LoVo (cell line): ENCODE results near the gene IL16.

Experiments
- DNase-seq: peaks from one replicate; pipeline ENCODE4 v3.0.0-alpha.2; 2016; ENCODE audit warnings: low spot score

IL16 gene

DNA sequence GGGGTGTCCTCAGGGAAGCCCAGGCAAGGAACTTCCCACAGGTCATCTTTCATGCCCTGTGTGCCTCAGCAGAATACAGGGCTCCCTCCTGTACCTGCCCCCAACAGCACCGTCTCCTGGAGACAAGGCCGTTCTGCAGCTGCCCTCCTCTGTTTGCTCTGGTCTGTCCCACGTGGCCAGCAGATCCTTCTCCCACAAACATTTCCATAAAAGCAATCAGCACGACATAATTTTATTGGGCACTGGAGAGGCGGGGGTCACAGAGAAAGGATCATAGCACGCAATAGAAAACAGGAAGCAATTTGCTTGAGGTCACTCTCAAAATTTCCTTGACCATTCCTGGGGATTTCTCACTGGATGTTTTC, 97.8 kb downstream of the IL16 start:
- no peak for DNase-seq

DNA sequence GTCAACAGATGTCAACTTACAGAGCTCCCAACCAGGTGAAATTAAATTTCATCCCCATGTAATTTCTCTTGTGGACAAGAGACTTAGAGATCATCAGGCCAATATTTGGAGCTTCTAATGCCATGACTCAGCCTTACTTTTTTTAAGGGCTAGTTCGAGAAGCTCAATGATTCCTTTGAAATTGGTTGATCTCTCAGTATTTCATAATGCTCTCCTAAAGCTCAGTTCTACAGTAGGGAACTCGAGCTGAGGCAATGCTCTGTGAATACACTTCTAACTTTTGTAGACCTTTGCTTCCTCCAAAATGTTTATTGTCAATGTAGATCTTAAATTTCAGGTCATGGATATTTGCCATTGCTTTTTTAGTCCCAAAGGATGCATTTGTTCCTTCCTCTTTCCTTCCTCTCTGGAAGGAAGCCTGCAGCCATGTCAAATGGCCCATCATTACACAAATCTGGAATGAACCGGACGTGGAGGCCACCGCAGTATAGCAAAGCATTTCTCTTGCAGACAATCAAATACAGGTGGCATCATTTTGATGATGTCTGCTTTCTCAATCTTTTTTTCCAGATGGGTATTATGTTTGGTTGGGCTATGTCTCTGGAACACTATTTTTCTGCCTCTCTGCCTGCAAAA, 98.9 kb downstream of the IL16 start:
- no peak for DNase-seq

DNA sequence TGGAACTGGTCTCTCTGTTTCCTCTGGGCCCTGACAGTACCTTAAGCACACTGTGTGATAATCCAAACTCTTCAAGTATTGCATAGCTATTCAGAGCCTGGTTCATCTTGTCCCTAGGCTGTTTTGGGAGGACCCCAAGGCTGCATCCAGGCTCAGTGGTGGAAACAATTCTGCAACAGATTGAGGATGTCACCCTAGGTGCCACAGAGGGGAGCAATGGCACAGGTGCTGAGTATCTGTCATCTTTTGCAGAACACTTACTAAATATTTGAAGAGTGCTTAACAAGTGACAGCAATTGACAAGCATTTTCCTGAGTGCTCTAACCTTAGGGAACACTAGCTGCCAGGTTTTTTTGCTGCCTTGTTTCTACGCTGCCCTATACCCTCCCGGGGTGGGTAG, 99.5 kb downstream of the IL16 start:
- DNase-seq, result no peak

DNA sequence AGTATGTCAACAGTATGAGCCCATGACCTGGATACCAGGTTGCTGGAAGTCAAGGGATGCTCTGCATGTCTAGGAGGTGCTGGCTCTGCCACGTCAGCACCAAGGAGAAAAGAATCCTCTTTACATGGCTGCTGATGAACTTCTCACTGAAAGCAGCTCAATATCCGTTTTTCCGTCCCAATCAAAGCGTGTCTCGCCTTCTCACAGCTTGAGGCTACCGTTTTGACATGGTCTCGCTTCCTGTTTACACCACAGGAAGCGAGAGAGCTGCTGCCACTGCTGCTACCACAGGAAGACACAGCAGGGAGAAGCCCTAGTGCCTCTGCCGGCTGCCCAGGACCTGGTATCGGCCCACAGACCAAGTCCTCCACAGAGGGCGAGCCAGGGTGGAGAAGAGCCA, 100.0 kb downstream of the IL16 start:
- no peak for DNase-seq

DNA sequence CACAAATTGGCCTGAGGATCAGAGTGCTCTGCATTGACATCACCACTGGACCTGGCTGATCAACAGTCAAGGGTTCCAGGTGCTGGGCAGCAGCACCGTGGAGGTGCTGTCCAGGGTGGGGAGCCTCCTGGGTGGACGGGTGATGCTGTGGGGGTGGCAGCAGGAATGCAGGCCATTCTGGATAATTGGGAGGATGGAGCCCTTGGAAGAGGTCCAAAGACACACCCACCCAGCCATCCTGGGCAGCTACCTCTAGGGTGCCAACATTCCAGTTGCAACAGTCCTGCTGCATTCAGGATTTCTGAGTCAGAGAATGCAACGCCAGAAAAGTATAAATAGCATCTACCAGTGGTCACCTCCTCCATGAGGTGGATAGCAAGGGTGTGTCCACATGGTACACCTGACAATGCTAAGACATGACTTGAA, 100.5 kb downstream of the IL16 start:
- peak; percentile 74 for DNase-seq

DNA sequence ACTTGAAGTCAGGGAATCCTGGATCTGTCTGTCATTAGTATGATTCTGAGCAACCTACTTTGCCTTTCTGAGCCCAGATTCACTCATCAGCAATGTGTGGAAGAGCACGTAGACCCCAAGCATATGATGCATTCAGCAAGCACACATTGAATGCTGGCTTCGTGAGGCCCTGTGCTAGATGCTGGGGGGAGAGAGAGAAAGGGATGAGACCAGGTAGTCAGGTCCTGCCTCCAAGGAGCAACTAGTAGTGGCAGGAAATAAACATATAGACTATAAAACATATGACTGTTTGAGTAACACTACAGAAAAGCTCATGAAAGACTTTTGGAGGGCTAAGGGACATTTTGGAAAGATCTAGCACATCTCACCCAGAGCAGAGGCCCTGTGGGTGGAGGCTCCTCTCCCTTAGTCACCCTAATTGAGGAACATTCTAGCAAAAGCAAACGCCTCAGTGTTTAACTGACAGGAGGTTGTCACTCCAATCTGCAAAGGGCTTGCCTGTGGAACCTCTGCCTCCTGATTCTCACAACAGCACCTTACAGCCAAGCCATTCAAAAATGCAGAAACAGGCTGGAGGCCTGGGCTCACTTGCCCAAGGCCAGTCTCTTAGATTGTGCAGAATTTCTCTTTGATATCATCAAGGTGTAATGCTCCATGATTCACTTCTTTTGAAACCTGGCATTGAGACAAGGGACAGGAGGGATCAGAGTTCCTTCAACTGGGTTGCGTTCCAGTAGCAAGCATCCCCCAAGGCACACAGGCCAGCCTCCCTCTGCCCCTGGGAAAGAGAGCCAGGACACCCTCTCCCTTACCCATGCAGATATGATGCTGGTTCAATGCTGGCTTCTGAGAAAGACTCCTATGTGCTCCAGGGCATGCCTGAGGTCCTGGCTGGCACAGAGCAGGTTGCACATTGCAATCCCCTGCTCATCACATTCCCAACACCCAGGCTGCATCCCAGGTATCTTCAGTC, 101.2 kb downstream of the IL16 start:
- no peak for DNase-seq

DNA sequence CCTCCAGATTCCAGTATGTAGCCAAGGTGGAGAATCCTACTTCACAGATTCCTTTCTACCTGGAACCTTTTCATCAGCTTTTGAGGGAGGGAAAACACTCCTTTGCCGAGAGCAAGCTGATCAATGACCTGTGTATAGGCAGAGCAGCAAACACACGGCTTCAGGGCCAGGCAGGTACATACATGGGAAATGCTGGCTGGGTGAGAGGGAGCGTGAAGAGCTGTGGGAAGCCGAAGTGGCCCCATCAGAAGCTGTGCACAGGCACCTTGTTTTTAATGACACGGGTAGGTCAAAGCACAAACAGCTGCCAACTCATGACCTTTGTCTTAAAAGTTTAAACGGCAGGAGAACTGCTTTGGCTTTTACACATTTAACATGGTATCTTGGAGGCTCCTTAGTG, 101.9 kb downstream of the IL16 start:
- DNase-seq, result no peak

DNA sequence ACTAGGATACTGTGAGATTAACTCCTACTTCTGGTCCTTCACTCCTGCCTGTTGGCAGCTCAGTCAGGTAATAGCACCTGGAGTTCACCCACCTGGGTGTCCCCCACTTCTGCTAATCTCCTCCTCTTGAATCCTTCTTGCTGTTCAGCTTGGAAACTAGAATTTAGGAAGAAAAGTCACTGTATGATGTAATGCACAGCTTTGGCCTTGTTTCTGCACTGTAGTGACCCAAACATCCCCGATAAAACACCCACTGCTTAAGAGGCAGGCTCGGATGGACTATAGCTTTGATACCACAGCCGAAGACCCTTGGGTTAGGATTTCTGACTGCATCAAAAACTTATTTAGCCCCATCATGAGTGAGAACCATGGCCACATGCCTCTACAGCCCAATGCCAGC, 102.5 kb downstream of the IL16 start:
- DNase-seq, result no peak

DNA sequence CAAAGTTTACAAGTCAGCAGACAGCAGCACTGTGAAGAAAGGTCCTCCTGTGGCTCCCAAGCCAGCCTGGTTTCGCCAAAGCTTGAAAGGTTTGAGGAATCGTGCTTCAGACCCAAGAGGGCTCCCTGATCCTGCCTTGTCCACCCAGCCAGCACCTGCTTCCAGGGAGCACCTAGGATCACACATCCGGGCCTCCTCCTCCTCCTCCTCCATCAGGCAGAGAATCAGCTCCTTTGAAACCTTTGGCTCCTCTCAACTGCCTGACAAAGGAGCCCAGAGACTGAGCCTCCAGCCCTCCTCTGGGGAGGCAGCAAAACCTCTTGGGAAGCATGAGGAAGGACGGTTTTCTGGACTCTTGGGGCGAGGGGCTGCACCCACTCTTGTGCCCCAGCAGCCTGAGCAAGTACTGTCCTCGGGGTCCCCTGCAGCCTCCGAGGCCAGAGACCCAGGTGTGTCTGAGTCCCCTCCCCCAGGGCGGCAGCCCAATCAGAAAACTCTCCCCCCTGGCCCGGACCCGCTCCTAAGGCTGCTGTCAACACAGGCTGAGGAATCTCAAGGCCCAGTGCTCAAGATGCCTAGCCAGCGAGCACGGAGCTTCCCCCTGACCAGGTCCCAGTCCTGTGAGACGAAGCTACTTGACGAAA, 103.1 kb downstream of the IL16 start:
- DNase-seq, result no peak

DNA sequence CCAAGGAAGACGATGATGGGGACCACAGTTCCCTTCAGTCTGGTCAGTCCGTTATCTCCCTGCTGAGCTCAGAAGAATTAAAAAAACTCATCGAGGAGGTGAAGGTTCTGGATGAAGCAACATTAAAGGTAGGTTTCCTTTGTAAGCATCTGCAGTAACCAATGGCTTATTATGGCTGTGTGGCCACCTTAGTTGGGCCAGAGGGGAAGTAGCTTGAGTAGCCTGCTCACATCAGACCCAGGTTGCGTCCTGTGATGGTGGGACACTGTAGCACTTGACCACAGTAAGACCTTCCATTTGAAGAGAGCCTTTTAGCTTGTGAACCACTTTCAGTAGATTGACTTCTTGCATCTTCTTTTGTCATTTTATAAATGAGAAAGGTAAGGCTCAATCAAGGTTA, 104.7 kb downstream of the IL16 start:
- no peak for DNase-seq

DNA sequence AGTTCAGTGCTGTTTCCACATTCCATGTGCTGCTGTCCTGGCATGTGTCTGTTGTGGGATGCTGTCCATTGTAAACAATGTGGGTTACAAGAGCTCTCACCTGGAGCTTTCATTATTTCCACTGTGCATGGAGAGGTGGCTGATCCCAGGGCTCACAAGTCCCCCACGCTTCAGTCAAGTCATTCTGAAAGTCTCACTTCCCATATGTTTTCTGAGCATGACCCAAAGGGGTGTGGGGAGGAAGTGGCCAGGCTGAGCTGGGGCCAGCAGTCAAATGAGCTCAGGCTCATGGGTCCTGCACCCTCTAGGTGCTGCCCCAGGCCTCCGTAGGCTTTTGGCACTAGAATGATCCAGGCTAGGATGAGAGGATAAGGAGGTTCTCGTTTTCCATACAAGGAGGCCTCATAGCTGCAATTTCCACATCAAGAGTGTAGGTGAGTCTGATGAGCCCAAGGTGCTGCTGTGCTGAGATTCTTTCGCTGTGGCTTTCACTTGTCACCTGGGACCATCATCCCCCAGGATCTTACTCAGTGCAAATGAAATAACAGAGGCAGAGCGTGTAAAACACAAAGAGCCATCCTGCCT, 105.2 kb downstream of the IL16 start:
- DNase-seq, result no peak

DNA sequence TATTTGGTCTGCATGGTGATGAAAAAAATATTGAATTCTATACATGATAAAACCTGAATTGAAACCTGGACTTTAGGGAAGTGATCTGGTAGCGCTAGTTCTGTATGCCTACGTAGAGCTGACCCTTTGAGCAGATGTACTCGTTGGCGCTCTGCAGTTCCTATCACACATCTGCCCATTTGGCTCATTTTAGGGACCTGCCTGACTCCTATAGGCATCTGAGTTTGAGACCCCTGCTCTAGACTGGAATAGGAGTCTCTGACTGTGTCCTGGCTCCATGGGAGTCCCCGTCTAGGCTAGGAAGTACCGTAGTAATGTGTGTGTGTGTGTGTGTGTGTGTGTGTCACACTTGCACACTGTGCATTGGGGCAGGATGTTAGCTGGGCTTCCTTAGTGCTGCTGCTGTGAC, 106.0 kb downstream of the IL16 start:
- no peak for DNase-seq

DNA sequence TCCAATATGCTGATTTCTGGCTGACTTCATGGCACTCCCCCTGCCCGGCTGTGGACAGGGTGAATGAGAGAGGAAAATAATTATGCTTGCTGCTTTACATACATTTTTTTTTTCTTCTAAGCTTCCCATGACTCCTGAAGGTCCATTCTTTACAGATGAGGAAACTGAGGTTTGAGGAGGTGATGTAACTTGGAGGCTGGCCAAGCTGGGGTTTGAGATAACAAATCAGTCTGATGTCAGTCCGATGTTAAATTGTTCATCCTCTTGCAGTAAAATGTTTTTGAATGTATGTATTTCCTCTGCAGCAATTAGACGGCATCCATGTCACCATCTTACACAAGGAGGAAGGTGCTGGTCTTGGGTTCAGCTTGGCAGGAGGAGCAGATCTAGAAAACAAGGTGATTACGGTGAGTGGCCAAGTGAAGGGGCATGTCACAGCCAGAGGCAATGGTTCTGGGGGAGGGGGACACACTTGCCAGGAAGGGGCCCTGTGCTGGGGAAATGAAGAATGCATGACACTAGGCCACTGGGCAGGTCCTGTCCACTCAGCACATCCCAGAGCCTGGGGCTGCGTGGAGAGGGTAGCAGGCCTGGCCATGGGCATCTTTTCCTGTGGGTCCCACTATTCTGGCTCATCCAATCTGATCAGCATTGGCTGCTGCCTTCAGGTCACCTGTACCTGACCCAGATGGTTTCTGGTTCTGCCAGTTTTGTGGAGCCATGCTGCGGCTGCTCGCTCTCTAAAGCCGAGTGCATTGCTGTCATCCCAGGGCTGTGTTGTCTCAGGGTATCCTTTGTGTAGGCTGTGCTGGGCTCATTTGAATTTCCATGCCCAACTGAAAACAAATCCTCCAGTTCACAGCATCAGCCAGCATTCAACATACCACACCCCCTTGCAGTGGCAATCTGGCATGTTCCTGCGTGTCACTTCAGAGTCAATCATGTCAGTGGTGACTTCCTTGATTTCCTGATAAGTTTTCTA, 106.9 kb downstream of the IL16 start:
- DNase-seq, result no peak

DNA sequence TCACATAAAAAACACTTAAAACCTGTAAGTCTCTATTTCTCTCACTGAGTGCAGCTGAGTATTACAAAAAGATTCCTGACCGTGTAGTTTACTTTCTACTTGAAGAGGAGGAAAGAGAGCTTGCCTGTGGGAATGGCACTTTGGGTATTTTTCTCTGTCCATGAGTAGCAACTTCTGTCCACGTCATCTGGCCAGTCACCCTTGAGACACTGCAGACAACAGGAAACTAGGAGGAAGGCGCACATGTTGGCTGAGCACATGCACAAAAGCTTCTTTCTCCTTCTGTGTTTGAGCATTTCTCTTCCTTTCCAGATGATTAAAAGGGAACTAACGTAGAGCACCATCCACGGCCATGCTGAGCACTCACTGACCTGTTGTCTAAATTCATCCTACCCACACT, 107.5 kb downstream of the IL16 start:
- DNase-seq, result no peak

DNA sequence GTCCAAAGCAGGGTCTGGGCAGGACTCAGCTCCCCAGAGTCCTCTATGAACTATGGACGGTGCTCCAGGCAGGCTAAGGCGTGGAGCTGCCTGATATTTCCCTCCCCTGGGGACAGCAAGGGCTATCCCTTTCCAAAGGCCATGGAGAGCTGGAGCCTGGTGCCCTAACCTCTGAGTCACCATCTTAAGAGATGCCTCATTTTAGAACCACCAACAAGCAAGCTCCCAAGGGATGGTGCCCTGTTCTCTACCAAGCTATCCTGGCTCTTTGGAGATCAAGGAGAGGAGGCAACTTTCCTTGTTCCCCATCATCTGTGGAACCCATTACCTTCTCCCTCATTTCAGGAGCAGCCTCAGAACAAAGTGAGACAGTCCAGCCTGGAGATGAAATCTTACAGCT, 111.6 kb downstream of the IL16 start:
- no peak for DNase-seq

DNA sequence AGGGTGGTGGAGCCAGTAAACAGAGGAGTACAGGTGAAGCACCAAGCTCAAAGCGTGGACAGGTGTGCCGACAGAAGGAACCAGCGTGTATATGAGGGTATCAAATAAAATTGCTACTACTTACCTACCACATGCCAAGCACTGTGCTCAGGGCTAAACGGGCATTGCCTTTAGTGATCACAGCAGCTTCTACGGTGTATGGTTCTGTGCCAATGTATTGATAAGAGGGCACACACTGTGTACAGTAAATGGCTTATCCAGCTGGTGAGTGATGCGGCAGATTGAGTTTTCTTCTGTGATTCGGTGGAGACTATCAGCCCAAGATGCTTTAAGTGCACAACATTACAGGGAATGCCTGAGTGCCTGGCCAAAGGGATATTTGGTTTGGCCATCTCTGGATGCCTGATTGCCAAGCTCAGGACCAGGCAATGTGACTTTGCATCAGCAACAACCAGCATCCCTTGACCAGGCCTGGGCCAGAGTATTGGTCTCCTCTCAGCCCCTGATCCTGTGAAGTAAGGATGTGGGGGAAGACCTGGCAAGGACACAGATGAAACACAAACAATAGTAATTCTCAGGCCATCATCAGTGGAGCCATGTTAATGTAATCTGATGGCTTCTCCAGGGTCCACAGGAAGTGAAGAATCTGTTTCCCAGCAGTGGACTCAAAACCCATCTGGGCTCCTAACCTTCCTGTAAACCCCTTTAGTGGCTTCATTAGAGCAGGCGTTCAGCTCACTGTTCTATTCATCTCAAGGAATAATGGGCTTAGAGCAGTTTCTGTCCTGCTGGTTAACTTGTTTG, 113.2 kb downstream of the IL16 start:
- DNase-seq, result no peak

DNA sequence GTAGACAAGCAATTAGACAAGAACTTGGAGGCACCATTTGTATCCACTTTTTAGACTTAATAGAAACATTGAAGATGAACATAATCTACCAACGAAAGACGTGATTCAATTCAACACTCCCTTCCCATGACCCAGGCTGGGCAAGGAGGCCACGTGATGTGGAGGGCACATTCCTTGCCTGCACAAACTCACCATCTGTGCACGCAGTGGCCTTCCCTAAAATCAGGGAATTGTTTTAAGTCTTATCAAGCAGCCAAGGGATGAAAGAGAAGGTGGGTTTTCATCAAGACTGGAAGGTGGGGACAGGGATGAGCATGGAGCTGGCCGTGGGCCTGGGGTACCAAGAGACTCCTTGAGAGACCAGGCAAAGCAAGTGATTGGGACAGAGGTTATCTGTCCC, 113.8 kb downstream of the IL16 start:
- DNase-seq, result no peak

DNA sequence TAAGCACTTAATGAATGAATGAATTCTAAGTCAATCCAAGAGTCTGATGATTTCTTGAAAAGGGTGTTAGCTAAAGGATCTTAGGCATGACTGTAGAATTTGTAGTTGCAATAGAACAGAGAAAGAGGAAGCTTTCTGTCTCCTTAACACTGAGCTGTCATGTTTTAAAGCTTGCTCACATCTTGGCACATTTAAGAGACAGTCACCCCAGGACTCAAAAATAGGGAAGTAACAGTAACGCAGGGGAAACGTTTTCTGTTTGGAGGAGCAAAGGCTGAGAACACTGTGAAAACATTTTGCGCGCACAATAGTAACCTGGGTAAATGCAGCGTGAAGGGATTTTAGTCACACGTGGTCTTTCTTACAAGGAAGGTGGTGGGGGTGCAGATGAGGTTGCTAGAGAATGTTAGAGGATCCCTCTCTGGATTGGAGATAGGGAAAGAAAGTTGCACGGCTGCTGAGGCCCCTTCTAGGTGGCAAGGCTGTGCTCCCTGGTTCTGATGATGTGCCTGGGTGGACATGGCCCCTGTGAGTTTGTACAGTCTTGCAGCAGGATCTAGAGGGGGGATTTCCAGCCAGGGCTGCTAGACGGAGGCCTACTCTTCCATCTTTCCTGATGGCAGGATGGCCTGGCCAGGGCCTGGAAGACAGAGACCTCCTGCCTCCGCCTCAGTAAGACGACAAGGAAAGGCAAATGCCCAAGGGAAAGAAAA, 115.2 kb downstream of the IL16 start:
- no peak for DNase-seq

DNA sequence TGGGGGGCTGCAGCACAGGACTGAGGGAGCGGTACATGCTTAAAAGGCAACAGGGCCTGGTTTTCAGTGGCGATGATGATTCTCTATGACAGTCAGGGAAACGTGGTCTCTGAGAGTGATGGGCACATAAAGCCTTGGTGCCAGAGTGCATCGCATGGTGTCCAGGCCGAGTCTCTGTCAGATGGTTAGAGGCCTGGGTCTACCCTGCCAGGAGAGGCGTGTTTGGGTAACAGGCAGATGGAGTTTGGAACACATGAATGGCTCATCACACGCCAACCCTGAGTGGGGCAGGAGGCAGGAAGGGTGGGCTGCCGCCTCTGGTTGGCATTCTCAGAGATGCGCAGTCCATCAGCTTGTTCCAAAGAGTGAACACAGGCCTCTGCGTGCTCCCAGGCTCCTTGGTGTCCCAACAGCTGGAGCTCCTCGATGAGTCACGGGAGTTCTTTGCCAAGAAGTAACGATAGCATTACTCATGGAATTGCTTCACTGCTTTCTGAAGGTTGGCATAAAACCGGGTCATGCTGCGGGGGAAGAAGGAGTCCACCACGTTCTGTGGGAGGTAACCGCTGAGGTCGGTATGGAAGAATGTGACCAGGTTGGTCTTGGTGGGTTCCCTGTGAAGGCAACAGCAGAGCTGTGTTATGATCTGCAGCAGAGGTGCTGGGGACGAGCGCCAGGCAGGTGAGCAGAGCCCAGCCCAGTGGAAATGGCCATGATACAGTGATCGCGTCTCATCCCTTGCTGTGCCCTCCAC, 116.3 kb downstream of the IL16 start:
- peak; percentile 44 for DNase-seq
